ENCODE measurements around the gene ATP6V0A4. TPM values are rescaled to one million over a fixed set of nuclear protein-coding genes. Genes with fewer than 3 reads are reported as not detected.

ATP6V0A4 gene
- total RNA-seq, 3 donors from 2014 or later (not counting 1 experiment from before 2014, with no cell fraction given), result not detected

DNA sequence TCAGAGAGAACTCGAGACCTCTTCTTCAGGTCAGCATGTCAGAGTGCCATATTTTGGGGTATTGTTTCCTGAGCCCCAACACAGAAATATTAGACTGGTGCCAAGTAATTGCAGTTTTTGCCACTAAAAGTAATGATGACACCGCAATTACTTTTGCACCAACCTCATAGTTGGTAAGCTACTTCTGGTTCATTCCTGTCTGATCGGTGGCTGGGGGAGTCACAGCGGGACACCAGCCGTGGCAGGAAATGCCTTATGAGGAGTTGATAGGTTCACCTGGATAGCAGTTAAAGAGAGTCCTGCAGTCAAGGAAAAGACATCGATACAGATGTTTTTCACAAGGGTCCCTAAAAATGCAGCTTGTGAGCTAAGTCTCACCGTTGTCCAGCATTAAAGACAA is 23.9 kb upstream of the ATP6V0A4 start:
- H3K4me3 Mint-ChIP-seq, result no peak overlapping the region
- DNase-seq, result no peak

GRCh38 chr7:138819625-138820024 is 21.6 kb upstream of the ATP6V0A4 start:
- 67% methylated on average over 3 of the region's 3 CpGs for whole genome bisulfite sequencing (ENCODE audit: insufficient coverage)

More for the DNA sequence above, 23.9 kb upstream of the ATP6V0A4 start:
- H3K27ac ChIP-seq (ENCODE audit: low read length), result no peak overlapping the region
- H3K9me3 ChIP-seq (ENCODE audit: control insufficient read depth, insufficient read depth, low read length), result no peaks in the 10 kb centered on the region
- no peaks in the 10 kb centered on the region for H3K4me1 ChIP-seq (ENCODE audit: control insufficient read depth, insufficient read depth, low read length)
- Mint-ChIP-seq H3K4me1 (no peaks in the 10 kb centered on the region), H3K27me3 (ENCODE audit: low read depth in 2 of 2) (peaks cover 3 to 9% of the 10 kb centered on the region in 2 donors), H3K9me3 (no peaks in the 10 kb centered on the region), H3K27ac (no peak overlapping the region), H3K36me3 (no peaks in the 10 kb centered on the region)
- H3K27me3 ChIP-seq (ENCODE audit: control insufficient read depth, insufficient read depth, low read length), result no peaks in the 10 kb centered on the region
- no peak for ATAC-seq
- intact Hi-C loops (cut with micrococcal nuclease), result no loop called here
- 94% methylated on average over 7 of the region's 7 CpGs for WGBS (ENCODE audit: insufficient coverage)
- H3K4me3 ChIP-seq (ENCODE audit: low read length), result no peak overlapping the region
- TF ChIP-seq, protein P1, sequence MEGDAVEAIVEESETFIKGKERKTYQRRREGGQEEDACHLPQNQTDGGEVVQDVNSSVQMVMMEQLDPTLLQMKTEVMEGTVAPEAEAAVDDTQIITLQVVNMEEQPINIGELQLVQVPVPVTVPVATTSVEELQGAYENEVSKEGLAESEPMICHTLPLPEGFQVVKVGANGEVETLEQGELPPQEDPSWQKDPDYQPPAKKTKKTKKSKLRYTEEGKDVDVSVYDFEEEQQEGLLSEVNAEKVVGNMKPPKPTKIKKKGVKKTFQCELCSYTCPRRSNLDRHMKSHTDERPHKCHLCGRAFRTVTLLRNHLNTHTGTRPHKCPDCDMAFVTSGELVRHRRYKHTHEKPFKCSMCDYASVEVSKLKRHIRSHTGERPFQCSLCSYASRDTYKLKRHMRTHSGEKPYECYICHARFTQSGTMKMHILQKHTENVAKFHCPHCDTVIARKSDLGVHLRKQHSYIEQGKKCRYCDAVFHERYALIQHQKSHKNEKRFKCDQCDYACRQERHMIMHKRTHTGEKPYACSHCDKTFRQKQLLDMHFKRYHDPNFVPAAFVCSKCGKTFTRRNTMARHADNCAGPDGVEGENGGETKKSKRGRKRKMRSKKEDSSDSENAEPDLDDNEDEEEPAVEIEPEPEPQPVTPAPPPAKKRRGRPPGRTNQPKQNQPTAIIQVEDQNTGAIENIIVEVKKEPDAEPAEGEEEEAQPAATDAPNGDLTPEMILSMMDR (IDR thresholded peaks at IDR 0.05), result no peak
- no peaks in the 10 kb centered on the region for H3K36me3 ChIP-seq (ENCODE audit: control insufficient read depth, insufficient read depth, low read length)

GRCh38 chr7:138816650-138817049 is 18.7 kb upstream of the ATP6V0A4 start:
- H3K27me3 Mint-ChIP-seq (ENCODE audit: low read depth in 2 of 2), result no peaks in the 10 kb centered on the region
- TF ChIP-seq, protein P1 (IDR thresholded peaks at IDR 0.05), result no peak
- DNase-seq, result no peak
- intact Hi-C loops (cut with micrococcal nuclease), result no loop called here
- H3K36me3 Mint-ChIP-seq, result no peaks in the 10 kb centered on the region
- 71% methylated on average over 1 of the region's 1 CpG for WGBS (ENCODE audit: insufficient coverage)
- no peaks in the 10 kb centered on the region for H3K4me1 ChIP-seq (ENCODE audit: control insufficient read depth, insufficient read depth, low read length)
- no peak overlapping the region for H3K4me3 ChIP-seq (ENCODE audit: low read length)
- no peak overlapping the region for H3K4me3 Mint-ChIP-seq
- H3K9me3 Mint-ChIP-seq, result no peaks in the 10 kb centered on the region
- no peak overlapping the region for H3K27ac ChIP-seq (ENCODE audit: low read length)
- no peaks in the 10 kb centered on the region for H3K27me3 ChIP-seq (ENCODE audit: control insufficient read depth, insufficient read depth, low read length)
- no peak overlapping the region for H3K27ac Mint-ChIP-seq
- no peaks in the 10 kb centered on the region for H3K4me1 Mint-ChIP-seq
- no peak for ATAC-seq
- no peaks in the 10 kb centered on the region for H3K36me3 ChIP-seq (ENCODE audit: control insufficient read depth, insufficient read depth, low read length)
- no peaks in the 10 kb centered on the region for H3K9me3 ChIP-seq (ENCODE audit: control insufficient read depth, insufficient read depth, low read length)

More at GRCh38 chr7:138819625-138820024, 21.6 kb upstream of the ATP6V0A4 start:
- H3K4me1 ChIP-seq (ENCODE audit: control insufficient read depth, insufficient read depth, low read length), result no peaks in the 10 kb centered on the region
- ATAC-seq (no peak), DNase-seq (no peak)
- intact Hi-C loops (cut with micrococcal nuclease), result no loop called here
- Mint-ChIP-seq H3K36me3 (no peaks in the 10 kb centered on the region), H3K27me3 (ENCODE audit: low read depth in 2 of 2) (no peaks in the 10 kb centered on the region), H3K4me3 (no peak overlapping the region), H3K27ac (no peak overlapping the region), H3K4me1 (no peaks in the 10 kb centered on the region), H3K9me3 (no peaks in the 10 kb centered on the region)
- no peak overlapping the region for H3K4me3 ChIP-seq (ENCODE audit: low read length)
- H3K27me3 ChIP-seq (ENCODE audit: control insufficient read depth, insufficient read depth, low read length), result no peaks in the 10 kb centered on the region
- H3K27ac ChIP-seq (ENCODE audit: low read length), result no peak overlapping the region
- no peaks in the 10 kb centered on the region for H3K9me3 ChIP-seq (ENCODE audit: control insufficient read depth, insufficient read depth, low read length)
- TF ChIP-seq, protein P1 (IDR thresholded peaks at IDR 0.05), result no peak
- H3K36me3 ChIP-seq (ENCODE audit: control insufficient read depth, insufficient read depth, low read length), result no peaks in the 10 kb centered on the region

DNA sequence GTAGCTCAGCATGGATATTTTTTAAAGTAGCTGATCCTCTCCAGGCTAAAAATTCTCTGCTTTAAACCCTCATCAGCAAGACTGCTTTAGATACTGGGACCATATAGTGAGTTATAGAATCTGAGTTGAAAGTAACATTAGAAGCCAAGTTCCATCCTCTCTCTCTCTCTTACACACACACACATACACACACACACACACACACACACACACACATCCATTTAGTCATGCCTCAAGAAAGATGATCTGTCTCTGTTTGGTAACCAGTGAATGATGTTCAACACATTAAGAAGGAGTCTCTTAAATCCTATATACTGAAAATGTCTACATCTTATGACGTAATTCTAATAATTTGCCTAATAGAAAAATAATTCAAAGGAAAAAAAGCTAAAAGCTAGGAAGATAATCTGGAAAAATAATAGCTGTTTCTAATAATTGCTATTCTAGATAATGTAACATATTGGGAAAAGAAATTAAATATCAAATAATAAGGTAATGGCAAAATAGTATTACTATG is 16.9 kb upstream of the ATP6V0A4 start:
- no peak overlapping the region for H3K4me3 Mint-ChIP-seq
- no peak overlapping the region for H3K4me3 ChIP-seq (ENCODE audit: low read length)
- H3K36me3 ChIP-seq (ENCODE audit: control insufficient read depth, insufficient read depth, low read length), result no peaks in the 10 kb centered on the region
- H3K27me3 Mint-ChIP-seq (ENCODE audit: low read depth in 2 of 2), result no peaks in the 10 kb centered on the region
- TF ChIP-seq, protein P1 (IDR thresholded peaks at IDR 0.05), result no peak
- no peaks in the 10 kb centered on the region for H3K4me1 Mint-ChIP-seq
- H3K4me1 ChIP-seq (ENCODE audit: control insufficient read depth, insufficient read depth, low read length), result no peaks in the 10 kb centered on the region
- H3K9me3 ChIP-seq (ENCODE audit: control insufficient read depth, insufficient read depth, low read length), result no peaks in the 10 kb centered on the region
- no CpG with 5 or more reads among the region's 1 CpG for WGBS (ENCODE audit: insufficient coverage)
- no peak overlapping the region for H3K27ac ChIP-seq (ENCODE audit: low read length)
- no peaks in the 10 kb centered on the region for H3K36me3 Mint-ChIP-seq
- H3K9me3 Mint-ChIP-seq, result no peaks in the 10 kb centered on the region
- no peaks in the 10 kb centered on the region for H3K27me3 ChIP-seq (ENCODE audit: control insufficient read depth, insufficient read depth, low read length)
- intact Hi-C loops (cut with micrococcal nuclease), result no loop called here
- ATAC-seq (no peak), DNase-seq (no peak)
- no peak overlapping the region for H3K27ac Mint-ChIP-seq
